Measurements from ENCODE around the gene CCDC14. TPM values are rescaled to one million over a fixed set of nuclear protein-coding genes. Genes with fewer than 3 reads are reported as not detected.

The CCDC14 gene
- total and polyA plus RNA-seq, 11 donors = 4.5 to 12.7 (median 7.2) TPM

- 1 to 7% (median 3%) methylated on average over 11 to 29 of the region's 29 CpGs for WGBS, 4 donors
- intact Hi-C loops (cut with DNase I) = loop anchor here in 1 of 10 donors (10.0 kb wide), 1 partner anchor 139 kb away; no protein-coding TSS in a partner anchor
- Histone ChIP-seq H3K9me3 (no peaks in the 10 kb centered on the region), H3K4me1 (peaks cover 0 to 13% (median 5%) of the 10 kb centered on the region in 12 donors), H3K4me3 (peak overlapping the region in 11 of 12 donors; percentile 6 to 64 (median 49)), H3K27ac (no peak overlapping the region), H3K27me3 (peaks cover 0 to 35% (median 0%) of the 10 kb centered on the region in 9 donors), H3K36me3 (no peaks in the 10 kb centered on the region)
- TF ChIP-seq CTCF (IDR thresholded peaks at IDR 0.05) = no peak
- no peak for TF ChIP-seq POLR2A (IDR thresholded peaks at IDR 0.05)
- ATAC-seq = peak in 1 of 4 donors; percentile 15
- DNase-seq = peak in 2 of 5 donors; percentile 23 to 56
Observed at GRCh38 chr3:123883701-123884202, 77.3 kb downstream of the CCDC14 start.

- WGBS, 4 donors = 57 to 78% (median 69%) methylated on average over 4 of the region's 4 CpGs
- peak overlapping the region in 2 of 12 donors; percentile 54 to 64 for H3K4me3 ChIP-seq
Observed at GRCh38 chr3:123883111-123883510, 77.9 kb downstream of the CCDC14 start.

GRCh38 chr3:123881771-123882170 is 79.3 kb downstream of the CCDC14 start:
- Histone ChIP-seq H3K4me3 (no peak overlapping the region), H3K27me3 (peaks cover 0 to 33% (median 0%) of the 10 kb centered on the region in 9 donors), H3K9me3 (no peaks in the 10 kb centered on the region), H3K27ac (no peak overlapping the region), H3K4me1 (peaks cover 0 to 13% (median 5%) of the 10 kb centered on the region in 12 donors), H3K36me3 (no peaks in the 10 kb centered on the region)
- no peak for ATAC-seq
- no peak for DNase-seq
- 82 to 98% (median 96%) methylated on average over 2 of the region's 2 CpGs for WGBS, 4 donors
- intact Hi-C loops (cut with DNase I) = loop anchor here in 1 of 10 donors (10.0 kb wide), 1 partner anchor 137 kb away; no protein-coding TSS in a partner anchor
- TF ChIP-seq CTCF (IDR thresholded peaks at IDR 0.05) = no peak
- no peak for TF ChIP-seq POLR2A (IDR thresholded peaks at IDR 0.05)

More at GRCh38 chr3:123883111-123883510, 77.9 kb downstream of the CCDC14 start:
- Histone ChIP-seq H3K27ac (no peak overlapping the region), H3K27me3 (peaks cover 0 to 35% (median 0%) of the 10 kb centered on the region in 9 donors), H3K36me3 (no peaks in the 10 kb centered on the region), H3K4me1 (peaks cover 0 to 13% (median 5%) of the 10 kb centered on the region in 12 donors), H3K9me3 (no peaks in the 10 kb centered on the region)
- intact Hi-C loops (cut with DNase I) = loop anchor here in 1 of 10 donors (10.0 kb wide), 1 partner anchor 138 kb away; no protein-coding TSS in a partner anchor
- ATAC-seq (no peak), DNase-seq (no peak)
- no peak for TF ChIP-seq CTCF (IDR thresholded peaks at IDR 0.05)
- TF ChIP-seq POLR2A (IDR thresholded peaks at IDR 0.05) = no peak

GRCh38 chr3:123880998-123881561 is 79.9 kb downstream of the CCDC14 start:
- DNase-seq (no peak), ATAC-seq (no peak)
- Histone ChIP-seq H3K4me3 (no peak overlapping the region), H3K9me3 (no peaks in the 10 kb centered on the region), H3K27me3 (peaks cover 0 to 28% (median 0%) of the 10 kb centered on the region in 9 donors), H3K36me3 (no peaks in the 10 kb centered on the region), H3K4me1 (peaks cover 0 to 13% (median 5%) of the 10 kb centered on the region in 12 donors), H3K27ac (no peak overlapping the region)
- TF ChIP-seq CTCF (IDR thresholded peaks at IDR 0.05) = peak in 6 of 12 donors; percentile 15 to 40 (median 36)
- TF ChIP-seq POLR2A (IDR thresholded peaks at IDR 0.05) = no peak
- intact Hi-C loops (cut with DNase I) = loop anchor here in 1 of 10 donors (10.0 kb wide), 1 partner anchor 136 kb away; no protein-coding TSS in a partner anchor
- 78 to 89% (median 81%) methylated on average over 6 of the region's 6 CpGs for WGBS, 4 donors

Measured in heart left ventricle (tissue), 16 donors.